GM21576 (cell line): ENCODE measurements around the gene COL11A2.

Experiments used
- ATAC-seq: cut with Tn5 transposase; IDR thresholded peaks from one replicate; pipeline ENCODE4 v1.9.1; 2021; ENCODE audit warnings: mild to moderate bottlenecking, moderate library complexity; ENCODE audit not compliant: unreplicated experiment

COL11A2 gene

DNA sequence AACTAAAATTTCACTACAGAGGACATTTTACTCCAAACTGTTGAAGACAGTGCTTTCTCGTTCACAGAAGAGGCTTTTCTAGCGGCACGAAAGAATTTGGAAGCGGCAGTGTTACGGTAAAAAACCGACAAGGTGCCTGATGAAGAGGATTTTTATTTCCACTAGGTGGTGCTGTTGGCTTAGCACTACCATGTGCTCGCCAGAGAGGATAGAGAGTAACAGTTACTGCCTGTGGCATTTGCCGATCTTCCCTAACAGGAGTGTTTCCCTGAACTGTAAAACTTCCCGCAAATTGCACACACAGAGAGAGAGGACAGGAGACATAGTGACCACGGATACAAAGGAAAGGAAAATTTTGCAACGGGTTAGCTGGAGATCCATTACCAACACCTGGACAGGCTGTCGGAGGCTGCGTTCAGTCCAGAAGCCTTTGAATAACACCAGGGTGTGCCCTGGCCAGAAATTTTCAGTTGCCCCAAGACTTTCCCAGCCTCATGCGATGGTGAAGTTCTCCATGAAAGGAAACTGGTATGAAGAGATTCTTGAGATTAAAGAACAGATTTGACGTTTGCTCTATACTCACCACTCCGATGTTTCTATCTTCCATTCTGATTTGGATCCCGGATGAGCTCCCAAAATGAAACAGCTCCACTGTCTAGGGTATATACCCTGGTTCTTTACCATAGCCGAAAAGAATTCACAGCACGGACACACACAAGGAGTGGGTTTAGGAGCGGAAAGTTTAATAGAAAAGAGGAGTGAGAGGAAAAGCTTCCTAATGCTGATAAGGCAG is 68.3 kb downstream of the COL11A2 start:
- ATAC-seq = no peak

GRCh38 chr6:33123181-33123580 is 69.1 kb downstream of the COL11A2 start:
- ATAC-seq = no peak

DNA sequence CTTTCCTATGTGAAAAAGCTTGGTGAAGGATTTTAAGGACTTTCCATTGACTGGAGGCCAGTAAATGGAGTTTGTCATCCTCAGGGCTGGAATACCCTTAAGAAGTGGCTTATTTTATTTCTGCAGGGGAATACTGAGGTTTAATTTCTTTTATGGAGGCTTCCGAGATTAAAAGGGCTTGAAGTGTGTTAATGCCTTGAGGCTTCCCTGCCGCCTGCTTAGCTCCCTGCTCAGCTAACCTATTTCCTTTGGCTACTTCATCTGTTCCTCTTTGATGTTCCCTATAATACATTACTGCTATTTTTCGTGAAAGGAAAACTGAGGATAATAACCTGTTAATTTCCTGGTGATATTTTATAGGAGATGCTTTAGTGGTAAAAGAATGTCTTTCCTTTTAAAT is 72.3 kb downstream of the COL11A2 start:
- ATAC-seq = no peak

DNA sequence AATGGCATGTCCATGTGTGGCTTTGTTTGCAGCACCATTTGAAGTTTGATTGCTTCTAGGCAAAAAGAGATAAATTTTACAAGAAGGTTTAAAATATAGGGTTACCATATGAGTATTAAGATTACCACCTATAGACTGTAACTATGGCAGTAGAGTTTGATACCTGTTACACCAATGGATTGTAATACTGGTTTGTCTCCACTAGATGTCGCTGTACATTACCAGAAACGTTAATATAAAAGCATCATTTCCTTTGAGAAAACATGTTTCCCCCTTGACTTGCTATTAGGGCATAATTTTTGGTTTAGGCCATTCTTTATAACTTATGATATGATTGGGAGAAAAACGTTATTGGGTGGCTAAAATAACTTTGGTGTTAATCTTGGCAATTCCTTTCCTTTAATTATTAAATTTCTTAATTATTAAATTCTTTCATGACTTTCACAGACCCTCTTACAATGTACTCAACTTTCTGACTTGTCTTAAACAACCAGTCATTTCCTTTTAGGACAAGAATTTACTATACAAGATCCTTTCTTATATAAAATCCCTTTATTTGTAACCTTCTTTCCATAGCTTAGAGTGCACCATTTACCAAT is 73.6 kb downstream of the COL11A2 start:
- ATAC-seq = no peak

GRCh38 chr6:33117811-33118277 is 74.4 kb downstream of the COL11A2 start:
- ATAC-seq = no peak

- no peak for ATAC-seq
Observed at GRCh38 chr6:33116841-33117711, 75.2 kb downstream of the COL11A2 start.

- ATAC-seq = no peak
Observed at GRCh38 chr6:33116417-33116816, 75.8 kb downstream of the COL11A2 start.

GRCh38 chr6:33114406-33114805 is 77.9 kb downstream of the COL11A2 start:
- ATAC-seq = no peak

DNA sequence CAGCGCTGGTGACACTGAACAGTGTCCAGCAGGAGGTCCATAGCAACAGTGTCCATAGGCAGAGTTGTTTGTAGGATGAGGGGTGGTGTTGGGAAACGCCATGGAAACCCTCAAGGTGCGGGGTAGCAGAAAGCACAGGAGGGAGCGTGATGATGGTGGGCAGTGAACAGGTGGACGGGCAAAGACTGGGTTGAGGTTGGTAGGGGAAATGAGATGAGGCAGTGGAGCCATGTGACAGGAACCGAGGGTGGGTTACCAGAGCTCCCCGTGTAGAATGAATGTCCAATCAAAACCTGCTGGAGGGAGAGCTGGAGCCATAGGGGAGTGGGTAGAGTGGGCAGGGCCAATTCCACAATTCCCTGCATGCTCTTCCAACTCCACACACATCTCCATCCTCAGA is 78.5 kb downstream of the COL11A2 start:
- no peak for ATAC-seq
